HG03066 (cell line): ENCODE data around the gene VPS8.
"Not testable (repeated sequence)": the region's sequence is repeated elsewhere in the genome, so short reads cannot be mapped to it uniquely, and the experiment has no call there.

Experiments
- ATAC-seq: cut with Tn5 transposase; IDR thresholded peaks from one replicate; pipeline ENCODE4 v1.9.1; 2021; ENCODE audit warnings: low read depth; ENCODE audit not compliant: unreplicated experiment

The VPS8 gene

DNA sequence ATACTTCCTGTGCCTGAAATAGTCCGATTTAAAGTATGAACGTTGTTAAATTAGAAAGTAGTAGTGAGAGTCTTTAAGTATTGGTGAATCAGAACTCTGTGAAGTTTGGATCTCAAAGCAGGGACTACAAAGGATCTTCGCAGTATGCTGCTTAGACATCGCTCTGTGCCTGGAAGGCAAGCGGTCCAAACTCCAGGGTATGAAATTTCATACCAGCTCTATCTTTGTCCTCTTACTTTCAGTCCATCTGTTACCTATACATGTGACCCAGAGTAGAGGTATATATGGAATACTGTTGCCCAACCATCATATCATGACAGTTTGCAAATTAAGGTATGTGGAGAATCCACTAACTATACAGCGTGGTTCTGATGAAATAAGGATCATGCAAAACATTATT is 34.5 kb downstream of the VPS8 start:
- no peak for ATAC-seq

DNA sequence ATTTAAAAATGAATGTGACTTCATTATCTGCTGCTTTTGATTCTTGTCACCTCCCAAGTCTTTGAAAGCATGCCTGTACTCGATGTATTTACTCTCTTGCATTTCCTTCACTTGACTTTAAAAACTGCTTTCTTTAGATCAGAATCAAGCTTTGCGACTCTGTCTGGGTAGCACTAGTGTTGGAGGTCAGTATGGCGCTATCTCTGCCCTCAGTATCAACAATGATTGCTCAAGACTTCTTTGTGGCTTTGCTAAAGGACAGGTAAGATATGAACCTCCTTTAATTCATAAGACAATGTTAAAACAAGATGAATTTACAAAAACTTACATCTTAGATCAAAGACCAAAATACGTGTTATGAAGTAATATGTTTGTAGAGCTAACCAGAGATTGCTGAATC is 37.0 kb downstream of the VPS8 start:
- ATAC-seq = no peak

DNA sequence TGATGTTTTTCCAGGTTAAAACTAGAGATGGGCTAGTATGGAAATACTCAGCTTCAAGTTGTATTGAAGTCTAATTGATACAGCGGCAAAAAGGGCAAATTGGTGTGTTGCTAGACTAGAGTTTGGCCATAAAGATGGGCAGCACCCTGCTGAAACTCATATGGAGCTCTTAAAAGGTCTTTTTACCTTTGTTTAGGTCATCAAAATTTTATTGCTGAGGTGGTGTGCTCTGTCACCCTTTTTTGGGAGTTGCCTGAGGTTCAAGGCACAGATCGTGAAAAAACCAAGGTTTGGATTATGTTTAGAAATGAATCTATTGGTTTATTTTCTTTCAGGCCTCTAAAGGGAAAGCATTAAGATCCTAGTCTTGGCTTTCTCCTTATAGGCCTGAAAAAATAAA is 38.2 kb downstream of the VPS8 start:
- no peak for ATAC-seq

DNA sequence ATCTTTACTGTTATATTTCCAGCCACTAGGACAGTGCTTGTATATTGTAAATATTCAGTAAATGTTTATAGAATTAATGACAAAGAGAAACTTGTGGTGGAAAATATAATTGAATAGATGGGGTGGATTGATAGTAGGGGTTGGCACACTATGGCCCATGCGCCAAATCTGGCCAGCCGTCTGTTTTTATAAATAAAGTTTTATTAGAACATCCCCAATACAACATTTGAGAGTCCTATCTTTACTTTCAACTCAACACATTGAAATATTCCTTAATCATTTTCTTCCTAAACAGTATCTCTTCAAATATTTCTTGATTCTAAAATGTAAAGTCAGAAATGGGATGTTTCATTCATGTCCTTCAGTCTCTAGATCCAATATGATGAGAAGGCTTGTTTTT is 45.1 kb downstream of the VPS8 start:
- ATAC-seq = no peak

DNA sequence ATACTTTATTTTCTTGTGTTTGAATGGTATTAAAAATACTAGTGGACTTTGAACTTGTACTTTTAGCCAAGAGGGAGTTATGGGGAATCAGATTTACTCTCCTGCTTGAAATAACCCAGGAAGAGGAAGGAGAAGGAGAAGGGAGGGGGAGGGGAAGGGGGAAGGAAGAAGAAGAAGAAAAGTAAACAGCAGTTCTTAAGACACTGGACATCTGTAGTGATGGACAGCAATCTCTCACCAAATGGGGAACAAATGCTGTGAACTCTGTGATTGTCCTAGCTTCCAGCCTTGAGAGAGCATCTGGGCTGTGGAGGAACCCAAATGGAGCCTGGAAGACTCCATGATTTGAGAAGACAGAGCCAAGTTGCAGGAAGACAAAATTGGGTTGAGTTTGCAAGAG is 52.0 kb downstream of the VPS8 start:
- no peak for ATAC-seq

DNA sequence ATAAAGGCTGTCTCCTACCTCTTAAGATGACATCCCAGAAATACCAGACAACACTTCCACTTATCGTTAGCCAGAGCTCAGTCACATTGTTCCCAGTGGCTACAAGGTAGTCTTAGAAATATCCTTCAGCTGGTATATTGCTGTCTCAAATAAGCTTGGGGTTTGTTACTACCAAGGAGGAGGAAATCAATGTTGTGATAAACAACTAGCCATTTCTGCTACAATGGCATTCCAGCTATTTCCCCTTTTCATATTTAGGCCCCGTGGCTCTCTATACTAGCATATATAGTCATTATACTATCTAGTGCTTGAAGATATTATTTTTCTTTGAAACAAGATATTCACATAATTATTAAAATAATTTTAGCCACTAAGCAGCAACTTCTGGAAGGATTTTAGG is 56.5 kb downstream of the VPS8 start:
- no peak for ATAC-seq

DNA sequence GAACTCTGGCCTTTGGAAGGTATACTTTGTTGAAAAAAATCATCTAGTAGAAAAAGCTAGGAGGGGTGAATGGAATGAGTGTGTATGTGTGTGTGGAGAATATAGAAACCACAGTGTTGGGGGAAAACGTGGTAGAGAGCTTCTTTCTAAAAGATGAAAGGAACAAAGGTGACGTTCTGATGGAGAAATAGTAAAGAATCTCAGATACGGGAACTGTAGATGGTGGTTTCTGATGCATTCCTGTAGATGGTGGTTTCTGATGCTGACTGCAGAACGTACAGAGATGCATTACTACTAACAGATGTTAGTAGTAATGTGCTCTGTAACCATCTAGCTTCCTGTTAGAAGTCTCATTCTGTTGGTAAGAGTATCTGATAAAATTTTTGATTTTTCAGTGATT is 60.2 kb downstream of the VPS8 start:
- no peak for ATAC-seq

- ATAC-seq = no peak
Observed at GRCh38 chr3:184873141-184873540, 61.2 kb downstream of the VPS8 start.

- no peak for ATAC-seq
Observed at GRCh38 chr3:184874709-184875644, 63.0 kb downstream of the VPS8 start.

DNA sequence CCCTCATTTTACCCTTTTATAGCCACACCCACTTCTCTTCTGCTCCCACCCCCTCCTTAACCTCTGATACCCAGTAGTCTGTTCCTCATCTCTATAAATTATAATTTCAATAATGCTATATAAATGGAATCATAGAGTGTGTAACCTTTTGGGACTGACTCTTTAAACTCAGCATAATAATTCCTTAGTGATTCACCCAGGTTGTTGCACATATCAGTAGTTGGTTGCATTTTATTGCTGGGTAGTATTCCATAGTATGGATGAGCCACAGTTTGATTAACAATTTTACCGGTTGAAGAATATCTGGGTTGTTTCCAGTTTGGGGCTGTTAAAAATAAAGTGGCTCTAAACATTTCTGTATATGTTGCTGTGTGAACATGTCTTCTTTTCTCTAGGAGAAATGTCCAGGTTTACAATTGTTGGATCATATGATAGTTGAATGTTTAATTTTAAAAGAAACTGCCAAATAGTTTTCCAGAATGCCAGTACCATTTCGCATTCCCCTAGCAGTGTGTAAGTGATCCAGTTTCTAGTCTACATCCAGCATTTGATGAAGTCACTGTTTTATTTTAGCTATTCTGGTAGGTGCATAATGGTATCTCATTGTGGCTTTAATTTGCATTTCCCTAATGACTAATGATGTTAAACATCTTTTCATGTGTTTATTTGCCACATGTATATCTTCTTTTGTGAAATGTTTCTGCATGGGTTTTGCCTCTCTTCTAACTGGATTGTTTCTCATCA is 68.5 kb downstream of the VPS8 start:
- no peak for ATAC-seq

- peak; percentile 98 for ATAC-seq
Observed at GRCh38 chr3:184884359-184885017, 72.5 kb downstream of the VPS8 start.

DNA sequence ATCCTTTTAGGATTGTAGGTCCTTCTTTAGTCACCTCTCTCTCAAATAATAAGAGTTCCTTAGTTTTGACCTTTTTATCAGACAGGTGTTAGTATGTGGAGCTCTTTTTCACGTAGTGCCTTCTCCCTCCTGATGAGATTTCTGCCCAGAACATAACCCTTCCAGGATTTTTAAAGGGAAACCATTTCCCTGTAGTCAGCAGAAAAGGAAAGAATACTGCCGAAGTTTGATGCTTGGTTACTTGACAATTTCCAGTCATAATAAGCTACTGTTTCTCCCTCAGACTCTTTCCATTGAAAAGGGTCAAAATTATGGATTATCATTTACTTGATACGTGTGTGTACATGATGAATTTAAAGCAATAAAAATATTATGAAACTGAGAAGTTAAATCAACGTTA is 73.1 kb downstream of the VPS8 start:
- no peak for ATAC-seq

DNA sequence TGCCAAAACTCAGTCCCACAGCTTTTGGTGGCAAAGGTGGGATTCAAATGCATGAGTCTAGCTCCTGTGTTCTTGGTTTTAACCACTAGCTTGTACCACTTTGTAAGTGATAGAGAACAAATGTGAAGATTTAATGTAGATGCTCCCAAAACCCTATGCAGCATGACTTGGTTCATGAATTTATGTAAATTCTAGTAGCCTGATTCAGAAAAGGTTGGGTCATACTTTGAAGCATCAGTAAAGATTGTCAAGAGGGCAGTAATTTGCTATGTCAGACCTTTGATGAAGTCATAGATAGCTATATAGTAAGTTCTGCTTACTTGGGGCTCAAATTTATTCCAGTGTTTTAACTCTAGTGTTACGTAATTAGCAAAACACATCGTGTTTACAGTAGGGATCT is 75.6 kb downstream of the VPS8 start:
- no peak for ATAC-seq

DNA sequence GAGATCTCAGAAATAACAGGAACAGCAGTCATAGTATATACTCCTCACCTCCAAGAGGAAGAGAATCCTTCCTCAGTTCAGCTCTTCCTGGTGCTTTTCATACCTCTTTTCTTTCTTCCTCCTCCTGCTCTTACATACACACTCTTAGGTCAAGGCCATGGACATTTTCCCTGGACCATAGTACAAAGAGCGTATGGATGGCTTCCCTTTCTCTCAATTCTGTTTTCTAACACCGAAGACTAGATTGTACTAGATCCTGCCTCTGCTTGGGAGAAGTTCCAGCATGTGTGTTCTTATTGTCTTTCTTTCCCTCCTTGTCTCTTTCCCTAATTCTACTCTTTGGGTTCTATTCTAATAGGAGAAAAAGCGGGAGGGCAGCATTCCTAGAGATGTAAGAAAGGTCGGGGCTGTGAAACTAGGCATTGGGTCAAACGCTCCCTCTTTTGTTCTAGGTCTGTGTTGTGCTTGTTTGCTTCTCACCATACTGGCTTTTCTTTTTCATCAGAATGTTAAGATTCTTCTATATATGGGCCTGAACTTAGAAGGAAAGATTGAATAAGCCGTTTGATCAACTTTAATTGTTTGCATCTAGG is 77.4 kb downstream of the VPS8 start:
- ATAC-seq = no peak

DNA sequence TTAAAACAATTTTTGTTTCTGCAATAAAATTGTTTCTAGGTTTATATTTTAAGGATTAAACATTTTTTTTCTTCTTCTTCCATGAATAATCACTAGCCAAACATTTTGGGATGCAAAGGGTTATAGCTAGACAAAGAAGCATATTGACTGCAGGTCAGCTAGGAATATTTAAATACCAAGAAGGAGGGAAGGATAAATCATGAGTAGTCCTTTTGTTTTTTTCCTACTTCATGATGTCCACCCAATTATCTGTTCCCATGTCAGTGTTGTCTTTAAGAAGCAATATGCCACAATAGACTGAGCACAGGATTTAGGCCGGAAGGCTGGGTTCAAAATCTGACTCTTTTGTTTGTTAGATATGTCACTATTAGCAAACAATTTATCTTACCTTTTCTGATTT is 82.1 kb downstream of the VPS8 start:
- ATAC-seq = no peak

DNA sequence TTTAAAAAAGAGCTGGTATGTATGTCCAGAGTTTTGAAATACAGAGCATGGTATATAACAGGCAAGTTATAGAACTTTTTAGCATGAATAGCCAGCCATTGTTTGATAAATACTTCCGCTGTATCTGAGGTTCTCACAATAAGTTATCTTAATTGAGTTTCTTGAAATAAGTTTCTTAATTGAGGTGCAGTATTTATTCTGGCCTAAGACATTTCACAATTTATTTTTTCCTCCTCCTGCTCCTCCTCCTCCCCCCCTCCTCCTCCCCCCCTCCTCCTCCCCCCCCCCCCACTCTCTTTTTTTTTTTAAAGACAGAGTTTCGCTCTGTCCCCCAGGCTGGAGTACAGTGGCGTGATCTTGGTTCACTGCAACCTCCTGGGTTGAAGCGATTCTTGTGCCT is 83.4 kb downstream of the VPS8 start:
- no peak for ATAC-seq

DNA sequence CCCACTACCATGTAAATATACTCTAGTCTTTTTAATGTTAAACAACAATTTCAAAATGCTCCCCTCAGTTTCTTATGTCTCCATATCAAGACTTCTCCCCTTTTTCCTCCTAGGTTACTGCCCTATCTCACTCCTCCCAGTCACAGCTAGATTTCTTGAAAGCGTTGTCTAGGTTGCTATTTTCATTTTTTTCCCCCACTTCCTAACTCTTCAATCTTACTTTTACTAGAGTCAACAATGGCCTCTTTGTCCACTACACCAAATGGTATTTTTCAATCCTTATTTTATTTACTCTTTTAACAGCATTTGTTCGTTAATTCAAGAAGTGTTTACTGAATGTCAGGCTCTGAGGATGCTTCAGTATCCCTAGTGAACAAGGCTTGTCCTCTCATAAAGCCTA is 84.4 kb downstream of the VPS8 start:
- no peak for ATAC-seq

DNA sequence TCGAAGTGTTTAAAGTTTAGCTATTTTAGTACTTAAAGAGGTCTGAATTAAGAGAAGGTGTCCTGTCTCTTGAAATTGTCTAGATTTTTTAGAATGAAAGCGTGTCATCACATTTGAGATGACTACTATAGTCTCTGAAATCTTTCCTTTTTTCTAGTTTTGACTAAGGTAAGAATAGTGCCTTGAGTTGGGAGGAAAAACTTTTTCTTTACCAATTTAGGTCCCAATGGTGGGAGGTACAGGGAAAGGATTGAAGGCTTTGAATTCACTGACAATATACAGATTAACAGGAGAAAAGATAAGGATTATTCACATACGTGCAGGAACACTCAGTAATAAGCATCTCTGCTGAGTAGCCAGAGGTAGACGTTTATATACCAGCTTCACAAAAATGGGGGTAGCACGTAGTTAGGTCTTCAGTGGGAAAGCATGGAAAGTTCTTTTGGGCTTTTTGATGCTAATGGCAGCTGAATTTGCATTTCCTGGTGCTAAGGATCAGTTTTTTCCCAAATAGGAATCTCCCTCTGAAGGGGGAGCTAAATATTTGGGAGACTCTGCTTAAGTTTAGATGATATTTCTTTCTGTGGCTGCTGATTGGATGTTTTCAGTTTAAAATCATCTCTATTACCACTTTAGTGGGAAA is 88.1 kb downstream of the VPS8 start:
- no peak for ATAC-seq

- not testable (repeated sequence) for ATAC-seq
Observed at GRCh38 chr3:184907031-184907430, 95.1 kb downstream of the VPS8 start.
